SK-N-SH treated with all-trans-retinoic acid at 6 μM for 48 hours (cell line): ENCODE measurements around the gene MAML3.

ENCODE experiments used
- ATAC-seq: fragments of 200-7000 bp; cut with Tn5 transposase; 3 replicates; pipeline ENCODE4 v1.9.1; 2020; ENCODE audit warnings: mild to moderate bottlenecking, moderate library complexity
- ARNTL ChIP-seq: fragments of 450-650 bp; formaldehyde crosslinking; IDR thresholded peaks from 2 replicates; pipeline ENCODE4 v1.5.0; 2020; ENCODE audit warnings: low read depth, mild to moderate bottlenecking, moderate library complexity, borderline replicate concordance
- BACH2 ChIP-seq: fragments of 250-450 bp; sonication (Bioruptor Pico); IDR thresholded peaks from 2 replicates; pipeline ENCODE4 v1.9.0; 2021; ENCODE audit warnings: mild to moderate bottlenecking, borderline replicate concordance
- CREB5 ChIP-seq: fragments of 250-450 bp; sonication (Bioruptor Pico); IDR thresholded peaks from 2 replicates; pipeline ENCODE4 v1.5.1; 2020; ENCODE audit warnings: low read depth, mild to moderate bottlenecking, moderate library complexity
- CSDC2 ChIP-seq: fragments of 250-450 bp; sonication (Bioruptor Pico); IDR thresholded peaks from 2 replicates; pipeline ENCODE4 v1.5.0; 2020; ENCODE audit warnings: mild to moderate bottlenecking, moderate library complexity
- CSRNP3 ChIP-seq: fragments of 250-450 bp; sonication (Bioruptor Pico); IDR thresholded peaks from 2 replicates; pipeline ENCODE4 v1.5.1; 2021; ENCODE audit warnings: mild to moderate bottlenecking, moderate library complexity
- ESRRG ChIP-seq: fragments of 250-450 bp; sonication (Bioruptor Pico); IDR thresholded peaks from 2 replicates; pipeline ENCODE4 v1.6.1; 2021; ENCODE audit warnings: mild to moderate bottlenecking
- GLIS3 ChIP-seq: fragments of 250-450 bp; sonication (Bioruptor Pico); IDR thresholded peaks from 2 replicates; pipeline ENCODE4 v1.5.0; 2020; ENCODE audit warnings: mild to moderate bottlenecking, moderate library complexity
- ISL1 ChIP-seq: fragments of 250-450 bp; sonication (Bioruptor Pico); IDR thresholded peaks from 2 replicates; pipeline ENCODE4 v2.1.2; 2022; ENCODE audit warnings: mild to moderate bottlenecking, moderate library complexity
- OSR1 ChIP-seq: fragments of 250-450 bp; sonication (Bioruptor Pico); IDR thresholded peaks from 2 replicates; pipeline ENCODE4 v1.8.0; 2022; ENCODE audit warnings: moderate library complexity, mild to moderate bottlenecking, inconsistent platforms
- PATZ1 ChIP-seq: fragments of 250-450 bp; sonication (Bioruptor Pico); IDR thresholded peaks from 2 replicates; pipeline ENCODE4 v1.8.0; 2020; ENCODE audit warnings: mild to moderate bottlenecking, moderate library complexity, borderline replicate concordance
- POU6F1 ChIP-seq: fragments of 250-450 bp; sonication (Bioruptor Pico); IDR thresholded peaks from 2 replicates; pipeline ENCODE4 v1.8.0; 2021; ENCODE audit warnings: low read depth, mild to moderate bottlenecking, moderate library complexity, borderline replicate concordance
- PPARA ChIP-seq: fragments of 250-450 bp; sonication (Bioruptor Pico); IDR thresholded peaks from 2 replicates; pipeline ENCODE4 v1.5.0; 2020; ENCODE audit warnings: mild to moderate bottlenecking, borderline replicate concordance
- RARB ChIP-seq: fragments of 250-450 bp; sonication (Bioruptor Pico); IDR thresholded peaks from 2 replicates; pipeline ENCODE4 v1.8.0; 2021; ENCODE audit warnings: mild to moderate bottlenecking, moderate library complexity
- SNAI2 ChIP-seq: fragments of 250-450 bp; sonication (Bioruptor Pico); IDR thresholded peaks from 2 replicates; pipeline ENCODE4 v1.5.0; 2020; ENCODE audit warnings: mild to moderate bottlenecking, moderate library complexity
- TOX ChIP-seq: fragments of 250-450 bp; sonication (Bioruptor Pico); IDR thresholded peaks from 2 replicates; pipeline ENCODE4 v1.8.0; 2021; ENCODE audit warnings: mild to moderate bottlenecking, moderate library complexity, borderline replicate concordance
- ZC3H10 ChIP-seq: fragments of 250-450 bp; sonication (Bioruptor Pico); IDR thresholded peaks from 2 replicates; pipeline ENCODE4 v1.5.1; 2021; ENCODE audit warnings: mild to moderate bottlenecking, moderate library complexity
- ZNF565 ChIP-seq: fragments of 450-650 bp; formaldehyde crosslinking; conservative IDR thresholded peaks from 2 replicates; pipeline ENCODE4 v1.5.0; 2020; ENCODE audit warnings: low read depth, mild to moderate bottlenecking, moderate library complexity
- ZNF70 ChIP-seq: fragments of 450-650 bp; formaldehyde crosslinking; IDR thresholded peaks from 2 replicates; pipeline ENCODE4 v1.5.0; 2020; ENCODE audit warnings: mild to moderate bottlenecking, moderate library complexity
- ZNF8 ChIP-seq: fragments of 450-650 bp; formaldehyde crosslinking; IDR thresholded peaks from 2 replicates; pipeline ENCODE4 v1.5.0; 2020; ENCODE audit warnings: mild to moderate bottlenecking, moderate library complexity

Gene MAML3

GRCh38 chr4:140070366-140070765 is 83.6 kb downstream of the MAML3 start:
- TF ChIP-seq TOX (CRISPR knock-in tag) (no peak), PPARA (CRISPR knock-in tag) (no peak), ARNTL (CRISPR knock-in tag) (no peak), ZNF8 (CRISPR knock-in tag) (no peak), ISL1 (CRISPR knock-in tag) (no peak)
- ATAC-seq, result no peak

GRCh38 chr4:140069066-140069465 is 84.9 kb downstream of the MAML3 start:
- ATAC-seq, result no peak

GRCh38 chr4:140068271-140068670 is 85.7 kb downstream of the MAML3 start:
- ATAC-seq, result no peak
- TF ChIP-seq GLIS3 (CRISPR knock-in tag) (no peak), ESRRG (no peak), TOX (CRISPR knock-in tag) (no peak), POU6F1 (CRISPR knock-in tag) (no peak), ARNTL (CRISPR knock-in tag) (no peak), CSRNP3 (CRISPR knock-in tag) (no peak), ZNF565 (CRISPR knock-in tag) (no peak), CSDC2 (no peak), ISL1 (CRISPR knock-in tag) (no peak), PATZ1 (CRISPR knock-in tag) (no peak), OSR1 (CRISPR knock-in tag) (no peak), CREB5 (CRISPR knock-in tag) (no peak), ZC3H10 (CRISPR knock-in tag) (no peak), SNAI2 (CRISPR knock-in tag) (no peak), ZNF70 (CRISPR knock-in tag) (no peak)

More at GRCh38 chr4:140069066-140069465, 84.9 kb downstream of the MAML3 start:
- no peak for TF ChIP-seq ESRRG
- no peak for TF ChIP-seq ZC3H10 (CRISPR knock-in tag)
- TF ChIP-seq PPARA (CRISPR knock-in tag), result no peak
- no peak for TF ChIP-seq ARNTL (CRISPR knock-in tag)
- TF ChIP-seq POU6F1 (CRISPR knock-in tag), result no peak
- TF ChIP-seq TOX (CRISPR knock-in tag), result no peak
- no peak for TF ChIP-seq ZNF70 (CRISPR knock-in tag)
- no peak for TF ChIP-seq SNAI2 (CRISPR knock-in tag)
- TF ChIP-seq BACH2, result no peak
- TF ChIP-seq PATZ1 (CRISPR knock-in tag), result no peak
- no peak for TF ChIP-seq ZNF8 (CRISPR knock-in tag)
- TF ChIP-seq CSDC2, result no peak
- TF ChIP-seq RARB (CRISPR knock-in tag), result no peak
- no peak for TF ChIP-seq CSRNP3 (CRISPR knock-in tag)
- TF ChIP-seq, all 23 proteins: peak for 0
